ENCODE data around the gene MME. TPM values are rescaled to one million over a fixed set of nuclear protein-coding genes. Genes with fewer than 3 reads are reported as not detected.
A peak's percentile ranks its signal among the peaks of the same experiment; 100 is the strongest.

The MME gene
- total RNA-seq, 1 donor, result 479 TPM

- peak; percentile 56 for DNase-seq (ENCODE audit: low read depth)
- H3K4me3 ChIP-seq (ENCODE audit: low read depth, low read length), result no peak overlapping the region
- no peak for TF ChIP-seq CTCF (IDR thresholded peaks at IDR 0.05; ENCODE audit: insufficient read depth, low read depth, low read length)
Observed at GRCh38 chr3:155230382-155230781, 150.3 kb downstream of the MME start.

- no peak for DNase-seq (ENCODE audit: low read depth)
- TF ChIP-seq CTCF (IDR thresholded peaks at IDR 0.05; ENCODE audit: insufficient read depth, low read depth, low read length), result no peak
- H3K4me3 ChIP-seq (ENCODE audit: low read depth, low read length), result no peak overlapping the region
Observed at GRCh38 chr3:155231792-155232191, 151.7 kb downstream of the MME start.

- no peak for TF ChIP-seq CTCF (IDR thresholded peaks at IDR 0.05; ENCODE audit: insufficient read depth, low read depth, low read length)
- DNase-seq (ENCODE audit: low read depth), result peak; percentile 90
- H3K4me3 ChIP-seq (ENCODE audit: low read depth, low read length), result no peak overlapping the region
Observed at GRCh38 chr3:155232605-155233004, 152.5 kb downstream of the MME start.

- DNase-seq (ENCODE audit: low read depth), result peak; percentile 90
- H3K4me3 ChIP-seq (ENCODE audit: low read depth, low read length), result no peak overlapping the region
- TF ChIP-seq CTCF (IDR thresholded peaks at IDR 0.05; ENCODE audit: insufficient read depth, low read depth, low read length), result no peak
Observed at GRCh38 chr3:155233213-155233612, 153.1 kb downstream of the MME start.

Other genes starting within 250 kb of the MME start
- not detected in 2 replicates for gene STRIT1, start 213.4 kb downstream of the MME start, total RNA-seq